ENCODE data around the gene RPUSD4.

Gene RPUSD4

GRCh38 chr11:126158054-126158791 is 53.2 kb downstream of the RPUSD4 start:
- Mint-ChIP-seq H3K27ac (no peak overlapping the region), H3K9me3 (no peaks in the 10 kb centered on the region), H3K36me3 (no peaks in the 10 kb centered on the region), H3K4me1 (no peaks in the 10 kb centered on the region), H3K4me3 (no peak overlapping the region)
- DNase-seq (ENCODE audit: low spot score in 2 of 2) (no peak), ATAC-seq (no peak)

DNA sequence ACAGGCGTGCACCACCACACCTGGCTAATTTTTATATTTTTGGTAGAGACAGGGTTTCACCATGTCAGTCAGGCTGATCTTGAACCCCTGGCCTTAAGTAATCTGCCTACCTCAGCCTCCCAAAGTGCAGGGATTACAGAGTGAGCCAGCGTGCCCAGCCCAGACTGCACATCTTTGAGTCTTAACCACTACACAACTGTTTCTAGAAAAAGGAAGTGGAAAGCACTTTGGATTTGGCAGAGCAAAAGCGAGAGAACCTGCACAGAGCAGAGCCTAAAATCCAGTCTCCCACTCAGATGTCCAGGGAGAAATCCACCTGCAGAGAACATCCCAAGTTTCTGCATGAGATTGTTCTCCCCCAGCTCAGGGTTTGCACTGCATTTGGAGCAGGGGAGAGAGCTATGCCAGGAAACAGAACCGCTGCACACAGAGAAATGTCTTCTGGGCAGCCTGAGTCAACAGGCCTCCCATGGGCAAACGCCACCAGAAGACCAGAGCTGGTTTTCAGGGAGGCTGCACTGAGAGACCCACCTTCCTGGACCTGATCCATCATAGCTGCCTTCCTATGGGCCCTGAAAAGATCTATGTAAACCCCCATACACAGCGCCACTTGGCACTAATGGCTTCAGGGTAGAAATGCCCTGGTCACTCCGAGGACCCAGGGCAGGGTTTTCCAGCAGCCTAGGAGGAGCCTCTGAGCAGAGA is 54.0 kb downstream of the RPUSD4 start:
- DNase-seq (ENCODE audit: low spot score in 2 of 2) = no peak

GRCh38 chr11:126156814-126157213 is 54.6 kb downstream of the RPUSD4 start:
- Mint-ChIP-seq H3K9me3 (peaks cover 7% of the 10 kb centered on the region), H3K27ac (no peak overlapping the region), H3K4me1 (no peaks in the 10 kb centered on the region), H3K4me3 (no peak overlapping the region), H3K36me3 (no peaks in the 10 kb centered on the region)
- no peak for ATAC-seq
- DNase-seq (ENCODE audit: low spot score in 2 of 2) = no peak

More for the DNA sequence above, 54.0 kb downstream of the RPUSD4 start:
- no peak overlapping the region for H3K4me3 Mint-ChIP-seq
- H3K27ac Mint-ChIP-seq = no peak overlapping the region
- no peaks in the 10 kb centered on the region for H3K36me3 Mint-ChIP-seq
- no peaks in the 10 kb centered on the region for H3K4me1 Mint-ChIP-seq
- H3K9me3 Mint-ChIP-seq = peaks cover under 1% of the 10 kb centered on the region
- no peak for ATAC-seq

- Mint-ChIP-seq H3K4me1 (no peaks in the 10 kb centered on the region), H3K27ac (no peak overlapping the region), H3K4me3 (no peak overlapping the region), H3K9me3 (peaks cover 8% of the 10 kb centered on the region), H3K36me3 (no peaks in the 10 kb centered on the region)
- ATAC-seq (no peak), DNase-seq (ENCODE audit: low spot score in 2 of 2) (no peak)
Measured at GRCh38 chr11:126155402-126156187, 55.9 kb downstream of the RPUSD4 start.

DNA sequence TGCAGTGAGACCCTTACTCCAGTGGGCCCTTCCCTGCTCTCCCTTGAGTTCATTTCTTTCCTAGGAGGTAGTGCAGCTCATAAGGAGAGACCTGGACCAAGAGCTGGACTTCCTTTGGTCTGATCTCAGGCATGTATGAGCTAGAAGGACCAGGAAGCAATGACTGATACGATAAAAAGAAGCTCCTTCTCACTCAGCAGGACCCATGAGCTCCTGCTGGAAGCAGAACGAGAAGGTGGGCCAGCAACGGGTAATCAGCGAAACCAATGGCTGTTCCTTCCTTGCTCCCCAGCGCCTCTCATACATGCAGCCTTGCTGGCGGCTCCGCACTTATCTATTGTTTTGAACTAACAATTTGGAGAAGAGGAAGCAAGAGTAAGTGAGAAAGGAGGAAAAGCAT is 56.8 kb downstream of the RPUSD4 start:
- Mint-ChIP-seq H3K4me3 (no peak overlapping the region), H3K9me3 (peaks cover 8% of the 10 kb centered on the region), H3K27ac (no peak overlapping the region), H3K36me3 (no peaks in the 10 kb centered on the region), H3K4me1 (peaks cover 6% of the 10 kb centered on the region)
- DNase-seq (ENCODE audit: low spot score in 2 of 2) = no peak
- no peak for ATAC-seq

GRCh38 chr11:126153972-126154371 is 57.5 kb downstream of the RPUSD4 start:
- DNase-seq (ENCODE audit: low spot score in 2 of 2) = no peak
- ATAC-seq = no peak
- peaks cover 8% of the 10 kb centered on the region for H3K4me1 Mint-ChIP-seq
- H3K36me3 Mint-ChIP-seq = no peaks in the 10 kb centered on the region
- peaks cover 8% of the 10 kb centered on the region for H3K9me3 Mint-ChIP-seq
- no peak overlapping the region for H3K4me3 Mint-ChIP-seq
- H3K27ac Mint-ChIP-seq = no peak overlapping the region

GRCh38 chr11:126153006-126153405 is 58.4 kb downstream of the RPUSD4 start:
- Mint-ChIP-seq H3K27ac (no peak overlapping the region), H3K9me3 (peaks cover 8% of the 10 kb centered on the region), H3K36me3 (no peaks in the 10 kb centered on the region), H3K4me3 (no peak overlapping the region), H3K4me1 (peaks cover 8% of the 10 kb centered on the region)
- no peak for ATAC-seq
- DNase-seq (ENCODE audit: low spot score in 2 of 2) = no peak

- ATAC-seq (no peak), DNase-seq (ENCODE audit: low spot score in 2 of 2) (no peak)
- H3K27ac Mint-ChIP-seq = no peak overlapping the region
Measured at GRCh38 chr11:126152586-126152985, 58.9 kb downstream of the RPUSD4 start.

DNA sequence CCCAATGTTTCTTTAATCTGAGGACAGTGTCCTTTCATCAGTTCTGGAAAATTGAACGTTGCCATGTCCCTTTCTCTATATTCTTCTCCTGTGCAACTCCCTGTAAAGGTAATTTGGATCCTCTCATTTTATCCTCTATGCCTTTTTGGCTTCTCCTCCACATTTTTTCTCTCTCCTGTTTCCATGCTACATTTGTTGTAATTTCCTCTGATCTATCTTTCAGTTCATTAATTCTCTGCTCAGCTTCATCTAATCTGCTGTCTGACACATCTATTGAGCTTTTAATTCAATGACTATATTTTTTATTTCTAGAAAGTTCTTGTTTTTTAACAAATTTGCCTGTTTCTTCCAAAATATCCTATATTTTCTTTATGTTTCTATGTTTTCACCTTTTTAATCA is 59.3 kb downstream of the RPUSD4 start:
- Mint-ChIP-seq H3K27ac (no peak overlapping the region), H3K4me3 (no peak overlapping the region), H3K9me3 (peaks cover 8% of the 10 kb centered on the region), H3K36me3 (no peaks in the 10 kb centered on the region), H3K4me1 (peaks cover 8% of the 10 kb centered on the region)
- no peak for ATAC-seq
- no peak for DNase-seq (ENCODE audit: low spot score in 2 of 2)

More at GRCh38 chr11:126152586-126152985, 58.9 kb downstream of the RPUSD4 start:
- Mint-ChIP-seq H3K4me1 (peaks cover 8% of the 10 kb centered on the region), H3K4me3 (no peak overlapping the region), H3K36me3 (no peaks in the 10 kb centered on the region), H3K9me3 (peaks cover 8% of the 10 kb centered on the region)
